Activated CD4-positive, alpha-beta T cell treated with anti-CD3 and anti-CD28 coated beads for 36 hours (primary cell): Measurements from ENCODE around the gene MOB3C. TPM values are rescaled to one million over a fixed set of nuclear protein-coding genes. Genes with fewer than 3 reads are reported as not detected.
A peak's percentile ranks its signal among the peaks of the same experiment; 100 is the strongest.
"Not testable (repeated sequence)": the region's sequence is repeated elsewhere in the genome, so short reads cannot be mapped to it uniquely, and the experiment has no call there.

Experiments used
- ATAC-seq: fragments of 200-7000 bp; cut with Tn5 transposase; one replicate; pipeline ENCODE4 v1.10.0; 2021; ENCODE audit warnings: mild to moderate bottlenecking, moderate library complexity
- CTCF ChIA-PET: fragments of 350-600 bp; sonication (Branson Sonifier 250); formaldehyde crosslinking; loops from one replicate; lab custom pipeline; 2021; ENCODE audit warnings: antibody characterized with exemption; lab: Charles Lee
- POLR2A ChIA-PET: fragments of 350-600 bp; sonication (Branson Sonifier 250); formaldehyde crosslinking; loops from one replicate; lab custom pipeline; 2021; ENCODE audit warnings: antibody characterized with exemption, inconsistent platforms; lab: Charles Lee
- DNase-seq: peaks from one replicate; pipeline ENCODE4 v3.0.0-alpha.2; 2020
- H3K27ac Mint-ChIP-seq: one replicate; pipeline ENCODE4 v1.8.0; 2021; ENCODE audit warnings: mixed read lengths
- H3K27me3 Mint-ChIP-seq: one replicate; pipeline ENCODE4 v1.8.0; 2021; ENCODE audit warnings: mixed read lengths
- H3K36me3 Mint-ChIP-seq: one replicate; pipeline ENCODE4 v1.8.0; 2021; ENCODE audit warnings: low read depth, mixed read lengths
- H3K4me1 Mint-ChIP-seq: one replicate; pipeline ENCODE4 v1.8.0; 2021; ENCODE audit warnings: mixed read lengths
- H3K4me3 Mint-ChIP-seq: one replicate; pipeline ENCODE4 v1.8.0; 2021; ENCODE audit warnings: mild to moderate bottlenecking, moderate library complexity, mixed read lengths
- H3K9me3 Mint-ChIP-seq: one replicate; pipeline ENCODE4 v1.8.0; 2021; ENCODE audit warnings: low read depth, mixed read lengths
- intact Hi-C, 2 experiments: fragments of 100-400 bp; cut with DNase I in 1 of 2; cut with micrococcal nuclease in 1 of 2; formaldehyde crosslinking; loops; one replicate each; pipeline versions ENCODE4 v1.14.2 to v1.15.1; 2022 to 2024; cut with DNase I, micrococcal nuclease
- total RNA-seq, 2 experiments: library from RNA; stranded (reverse); gene quantifications; one replicate each; pipeline ENCODE4 v1.2.3, GENCODE V29; 2021

Gene MOB3C
- total RNA-seq, 2 experiments from 2014 or later: 8.5 to 8.9 TPM

GRCh38 chr1:46652321-46653100 lies 35.9 kb upstream of the MOB3C start:
- Mint-ChIP-seq H3K4me1 (peaks cover 15% of the 10 kb centered on the region), H3K27ac (no peak overlapping the region), H3K27me3 (no peaks in the 10 kb centered on the region), H3K9me3 (peaks cover 2% of the 10 kb centered on the region), H3K4me3 (no peak overlapping the region), H3K36me3 (peaks cover 50% of the 10 kb centered on the region)
- DNase-seq: no peak
- intact Hi-C loops: no loop called here
- ATAC-seq: no peak
- CTCF ChIA-PET: interaction anchor here (0.9 kb wide), 1 partner anchor 23 kb away, joined by 3 read pairs; no protein-coding TSS in a partner anchor
- POLR2A ChIA-PET: no interaction called here

DNA sequence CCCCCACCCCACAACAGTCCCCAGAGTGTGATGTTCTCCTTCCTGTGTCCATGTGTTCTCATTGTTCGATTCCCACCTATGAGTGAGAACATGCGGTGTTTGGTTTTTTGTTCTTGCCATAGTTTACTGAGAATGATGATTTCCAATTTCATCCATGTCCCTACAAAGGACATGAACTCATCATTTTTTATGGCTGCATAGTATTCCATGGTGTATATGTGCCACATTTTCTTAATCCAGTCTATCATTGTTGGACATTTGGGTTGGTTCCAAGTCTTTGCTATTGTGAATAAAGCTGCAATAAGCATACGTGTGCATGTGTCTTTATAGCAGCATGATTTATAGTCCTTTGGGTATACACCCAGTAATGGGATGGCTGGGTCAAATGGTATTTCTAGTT lies 34.5 kb upstream of the MOB3C start:
- ATAC-seq, DNase-seq, CTCF ChIA-PET, H3K4me3 Mint-ChIP-seq, H3K9me3 Mint-ChIP-seq, intact Hi-C loops, H3K27ac Mint-ChIP-seq, H3K27me3 Mint-ChIP-seq: not testable (repeated sequence)
- H3K4me1 Mint-ChIP-seq: peaks cover 25% of the 10 kb centered on the region
- POLR2A ChIA-PET: interaction anchor here (0.6 kb wide), 1 partner anchor 407 kb away, joined by 6 read pairs; no protein-coding TSS in a partner anchor
- H3K36me3 Mint-ChIP-seq: peaks cover 55% of the 10 kb centered on the region

GRCh38 chr1:46650491-46650890 lies 33.9 kb upstream of the MOB3C start:
- no peak for ATAC-seq
- Mint-ChIP-seq H3K27me3 (no peaks in the 10 kb centered on the region), H3K9me3 (peaks cover 2% of the 10 kb centered on the region), H3K27ac (no peak overlapping the region), H3K4me1 (peaks cover 25% of the 10 kb centered on the region), H3K36me3 (peaks cover 48% of the 10 kb centered on the region), H3K4me3 (no peak overlapping the region)
- no peak for DNase-seq
- intact Hi-C loops: no loop called here
- ChIA-PET CTCF (interaction anchor here (1.1 kb wide), 1 partner anchor 46 kb away, joined by 3 read pairs; the partner anchor contains the start of gene MKNK1), POLR2A (interaction anchor here (0.6 kb wide), 1 partner anchor 407 kb away, joined by 6 read pairs; no protein-coding TSS in a partner anchor)

- ChIA-PET CTCF (interaction anchor here (1.1 kb wide), 2 partner anchors 36 to 46 kb away, joined by 3 read pairs; partner anchors contain the start of gene MKNK1), POLR2A (interaction anchor here (0.6 kb wide), 1 partner anchor 913 kb away, joined by 4 read pairs; no protein-coding TSS in a partner anchor)
- peaks cover 46% of the 10 kb centered on the region for H3K36me3 Mint-ChIP-seq
- peaks cover 25% of the 10 kb centered on the region for H3K4me1 Mint-ChIP-seq
- H3K4me3 Mint-ChIP-seq: no peak overlapping the region
- H3K27ac Mint-ChIP-seq: no peak overlapping the region
- DNase-seq (no peak), ATAC-seq (no peak)
- H3K27me3 Mint-ChIP-seq: no peaks in the 10 kb centered on the region
- intact Hi-C loops: no loop called here
- peaks cover 2% of the 10 kb centered on the region for H3K9me3 Mint-ChIP-seq
Observed at GRCh38 chr1:46649764-46650163, 33.2 kb upstream of the MOB3C start.

DNA sequence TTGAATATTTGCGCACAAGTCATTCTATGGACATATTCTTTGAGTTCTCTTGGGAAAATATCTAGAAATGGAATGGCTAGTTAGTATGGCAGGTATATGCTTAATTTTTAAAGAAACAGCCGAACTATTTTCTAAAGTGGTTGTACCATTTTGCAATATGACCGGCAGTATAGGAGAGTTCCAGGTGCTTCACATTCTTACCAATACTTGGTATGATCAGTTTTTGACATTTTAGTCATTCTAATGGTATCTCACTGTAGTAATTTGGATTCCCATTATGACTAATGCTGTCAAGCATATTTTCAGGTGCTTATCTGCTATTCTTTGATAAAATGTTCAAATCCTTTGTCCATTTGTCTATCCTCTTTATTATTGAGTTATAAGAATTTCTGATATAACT lies 31.0 kb upstream of the MOB3C start:
- DNase-seq: no peak
- ATAC-seq: peak; percentile 68
- no peak overlapping the region for H3K4me3 Mint-ChIP-seq
- H3K27ac Mint-ChIP-seq: no peak overlapping the region
- peaks cover 40% of the 10 kb centered on the region for H3K36me3 Mint-ChIP-seq
- peaks cover 11% of the 10 kb centered on the region for H3K4me1 Mint-ChIP-seq
- H3K9me3 Mint-ChIP-seq: no peaks in the 10 kb centered on the region
- no peaks in the 10 kb centered on the region for H3K27me3 Mint-ChIP-seq
- intact Hi-C loops: no loop called here
- CTCF ChIA-PET: interaction anchor here (1.5 kb wide), 1 partner anchor 14 kb away, joined by 4 read pairs; no protein-coding TSS in a partner anchor
- POLR2A ChIA-PET: no interaction called here

DNA sequence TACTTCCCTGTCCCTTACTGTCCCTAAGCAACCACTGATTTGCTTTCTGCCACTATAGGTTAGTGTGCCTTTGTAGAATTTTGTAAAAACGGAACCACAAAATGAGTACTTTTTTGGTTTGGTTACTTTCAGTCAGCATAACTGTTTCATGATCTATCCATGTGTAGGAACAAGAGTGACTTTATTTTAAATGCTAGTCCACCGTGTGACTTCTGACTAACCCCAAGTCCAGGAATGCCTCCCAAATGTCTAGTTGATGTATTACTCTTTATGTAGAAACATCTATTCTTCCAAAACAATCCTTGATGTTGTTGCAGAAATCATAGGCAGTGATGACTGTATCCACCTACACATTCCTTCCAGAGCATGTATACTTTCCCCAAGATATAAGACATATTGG lies 30.2 kb upstream of the MOB3C start:
- no peaks in the 10 kb centered on the region for H3K27me3 Mint-ChIP-seq
- intact Hi-C loops: no loop called here
- no peaks in the 10 kb centered on the region for H3K9me3 Mint-ChIP-seq
- POLR2A ChIA-PET: no interaction called here
- peaks cover 33% of the 10 kb centered on the region for H3K36me3 Mint-ChIP-seq
- no peak overlapping the region for H3K4me3 Mint-ChIP-seq
- CTCF ChIA-PET: no interaction called here
- H3K4me1 Mint-ChIP-seq: peaks cover 10% of the 10 kb centered on the region
- ATAC-seq (peak; percentile 79), DNase-seq (no peak)
- H3K27ac Mint-ChIP-seq: no peak overlapping the region

DNA sequence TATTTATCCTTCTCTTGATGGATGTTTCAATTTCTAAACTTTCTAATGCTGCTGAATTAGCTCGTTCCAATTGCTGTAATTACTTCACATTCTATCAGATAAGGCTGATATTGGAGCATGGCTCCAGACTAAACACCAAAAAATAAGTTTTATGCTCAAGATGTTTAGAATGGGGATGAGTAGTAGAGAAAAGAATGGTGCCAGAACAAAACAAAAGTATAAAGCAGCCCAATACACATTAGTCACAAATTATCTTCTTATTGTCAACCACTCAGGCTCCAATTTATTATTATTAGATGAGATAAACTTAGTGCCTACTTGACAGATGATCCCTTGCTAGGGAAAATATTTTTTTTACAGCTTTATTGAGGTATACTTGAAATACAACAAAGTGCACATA lies 29.7 kb upstream of the MOB3C start:
- Mint-ChIP-seq H3K9me3 (no peaks in the 10 kb centered on the region), H3K4me3 (no peak overlapping the region), H3K27me3 (no peaks in the 10 kb centered on the region), H3K36me3 (peaks cover 32% of the 10 kb centered on the region), H3K4me1 (peaks cover 10% of the 10 kb centered on the region), H3K27ac (no peak overlapping the region)
- ATAC-seq (no peak), DNase-seq (no peak)
- ChIA-PET CTCF (no interaction called here), POLR2A (no interaction called here)
- intact Hi-C loops: no loop called here

- CTCF ChIA-PET: no interaction called here
- no peak overlapping the region for H3K4me3 Mint-ChIP-seq
- H3K27ac Mint-ChIP-seq: no peak overlapping the region
- ATAC-seq (no peak), DNase-seq (no peak)
- POLR2A ChIA-PET: no interaction called here
- H3K36me3 Mint-ChIP-seq: peaks cover 33% of the 10 kb centered on the region
- H3K27me3 Mint-ChIP-seq: no peaks in the 10 kb centered on the region
- intact Hi-C loops: no loop called here
- no peaks in the 10 kb centered on the region for H3K9me3 Mint-ChIP-seq
- peaks cover 10% of the 10 kb centered on the region for H3K4me1 Mint-ChIP-seq
Observed at GRCh38 chr1:46645815-46646214, 29.2 kb upstream of the MOB3C start.

- no peak overlapping the region for H3K27ac Mint-ChIP-seq
- no peaks in the 10 kb centered on the region for H3K27me3 Mint-ChIP-seq
- ATAC-seq: no peak
- intact Hi-C loops: no loop called here
- no peak overlapping the region for H3K4me3 Mint-ChIP-seq
- H3K9me3 Mint-ChIP-seq: no peaks in the 10 kb centered on the region
- no peak for DNase-seq
- CTCF ChIA-PET: no interaction called here
- POLR2A ChIA-PET: no interaction called here
- H3K36me3 Mint-ChIP-seq: peaks cover 20% of the 10 kb centered on the region
- peaks cover 10% of the 10 kb centered on the region for H3K4me1 Mint-ChIP-seq
Observed at GRCh38 chr1:46643368-46643775, 26.8 kb upstream of the MOB3C start.

DNA sequence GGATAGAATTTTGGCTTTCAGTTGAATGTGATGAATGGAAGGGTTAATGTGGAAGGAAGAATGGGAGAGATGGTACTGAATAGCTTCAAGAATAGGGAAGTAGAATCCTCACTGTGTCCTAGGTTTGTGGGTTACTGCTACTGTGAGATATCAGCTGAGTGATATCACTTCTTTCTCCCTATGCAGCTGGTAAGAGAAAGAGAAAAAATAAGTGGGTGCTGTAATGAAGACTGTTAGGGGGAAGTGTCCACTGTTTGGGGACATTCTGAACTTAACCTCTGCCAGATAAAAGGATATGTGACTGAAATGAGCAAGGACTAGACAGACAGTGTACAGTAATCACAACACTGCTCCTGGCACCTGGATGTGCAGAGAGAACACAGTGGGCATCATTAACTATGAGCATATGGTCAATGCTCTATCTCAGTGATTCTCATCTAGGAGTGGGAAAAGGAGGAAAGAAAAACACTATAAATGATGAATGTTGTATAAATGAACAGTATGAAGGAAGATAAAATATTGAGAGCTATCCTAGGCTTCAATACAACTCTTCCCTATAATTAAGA lies 25.6 kb upstream of the MOB3C start:
- Mint-ChIP-seq H3K4me1 (peaks cover 6% of the 10 kb centered on the region), H3K9me3 (no peaks in the 10 kb centered on the region), H3K27ac (no peak overlapping the region), H3K36me3 (peaks cover 16% of the 10 kb centered on the region), H3K27me3 (no peaks in the 10 kb centered on the region), H3K4me3 (no peak overlapping the region)
- POLR2A ChIA-PET: no interaction called here
- DNase-seq (no peak), ATAC-seq (no peak)
- intact Hi-C loops: no loop called here
- CTCF ChIA-PET: no interaction called here

DNA sequence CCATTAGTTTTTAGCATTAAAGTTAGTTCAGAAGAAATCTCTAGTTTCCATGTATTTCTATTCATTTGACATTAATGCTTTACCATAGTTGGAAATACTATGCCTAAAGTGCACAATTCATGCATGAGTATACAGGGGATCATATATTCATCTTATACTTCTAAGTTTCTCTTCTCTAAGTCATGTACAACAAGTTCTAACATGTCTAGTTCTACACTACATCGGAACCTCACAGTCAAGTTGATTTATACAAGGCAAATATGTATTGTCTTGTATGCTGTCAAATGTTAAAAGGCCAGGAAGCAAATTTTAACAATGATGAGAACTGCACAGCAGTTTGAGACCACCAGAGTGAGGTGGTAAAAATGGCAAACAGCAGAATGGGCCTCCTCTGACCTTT lies 22.9 kb upstream of the MOB3C start:
- POLR2A ChIA-PET: no interaction called here
- CTCF ChIA-PET: no interaction called here
- no peak for ATAC-seq
- H3K36me3 Mint-ChIP-seq: peaks cover 19% of the 10 kb centered on the region
- H3K4me3 Mint-ChIP-seq: no peak overlapping the region
- H3K9me3 Mint-ChIP-seq: no peaks in the 10 kb centered on the region
- no peak for DNase-seq
- H3K27me3 Mint-ChIP-seq: no peaks in the 10 kb centered on the region
- H3K27ac Mint-ChIP-seq: no peak overlapping the region
- intact Hi-C loops: no loop called here
- H3K4me1 Mint-ChIP-seq: no peaks in the 10 kb centered on the region

DNA sequence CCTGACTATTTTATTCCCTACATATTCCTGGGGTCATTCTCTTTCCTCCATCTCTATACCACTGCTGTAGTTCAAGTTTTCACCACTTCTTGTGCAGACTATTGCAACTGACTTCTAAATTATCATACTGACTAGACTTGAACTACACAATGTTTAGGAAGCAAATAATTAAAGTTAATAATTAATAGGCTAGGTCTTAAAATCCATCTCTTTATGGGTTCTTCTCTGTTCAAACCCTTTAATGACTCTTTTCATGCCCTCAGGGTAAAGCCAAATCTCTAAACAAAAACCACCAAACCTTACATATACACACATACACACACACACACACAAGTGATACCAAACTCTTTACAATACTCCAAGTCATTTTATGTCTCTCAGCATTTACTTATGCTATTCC lies 22.3 kb upstream of the MOB3C start:
- intact Hi-C loops: no loop called here
- Mint-ChIP-seq H3K27ac (no peak overlapping the region), H3K27me3 (no peaks in the 10 kb centered on the region), H3K4me3 (no peak overlapping the region), H3K4me1 (no peaks in the 10 kb centered on the region), H3K9me3 (no peaks in the 10 kb centered on the region), H3K36me3 (peaks cover 24% of the 10 kb centered on the region)
- ATAC-seq (no peak), DNase-seq (no peak)
- ChIA-PET POLR2A (no interaction called here), CTCF (no interaction called here)
